Measurements from ENCODE around the gene COASY. TPM values are rescaled to one million over a fixed set of nuclear protein-coding genes. Genes with fewer than 3 reads are reported as not detected.

COASY gene
- total RNA-seq, 1 experiment from 2014 or later: 71.5 TPM

DNA sequence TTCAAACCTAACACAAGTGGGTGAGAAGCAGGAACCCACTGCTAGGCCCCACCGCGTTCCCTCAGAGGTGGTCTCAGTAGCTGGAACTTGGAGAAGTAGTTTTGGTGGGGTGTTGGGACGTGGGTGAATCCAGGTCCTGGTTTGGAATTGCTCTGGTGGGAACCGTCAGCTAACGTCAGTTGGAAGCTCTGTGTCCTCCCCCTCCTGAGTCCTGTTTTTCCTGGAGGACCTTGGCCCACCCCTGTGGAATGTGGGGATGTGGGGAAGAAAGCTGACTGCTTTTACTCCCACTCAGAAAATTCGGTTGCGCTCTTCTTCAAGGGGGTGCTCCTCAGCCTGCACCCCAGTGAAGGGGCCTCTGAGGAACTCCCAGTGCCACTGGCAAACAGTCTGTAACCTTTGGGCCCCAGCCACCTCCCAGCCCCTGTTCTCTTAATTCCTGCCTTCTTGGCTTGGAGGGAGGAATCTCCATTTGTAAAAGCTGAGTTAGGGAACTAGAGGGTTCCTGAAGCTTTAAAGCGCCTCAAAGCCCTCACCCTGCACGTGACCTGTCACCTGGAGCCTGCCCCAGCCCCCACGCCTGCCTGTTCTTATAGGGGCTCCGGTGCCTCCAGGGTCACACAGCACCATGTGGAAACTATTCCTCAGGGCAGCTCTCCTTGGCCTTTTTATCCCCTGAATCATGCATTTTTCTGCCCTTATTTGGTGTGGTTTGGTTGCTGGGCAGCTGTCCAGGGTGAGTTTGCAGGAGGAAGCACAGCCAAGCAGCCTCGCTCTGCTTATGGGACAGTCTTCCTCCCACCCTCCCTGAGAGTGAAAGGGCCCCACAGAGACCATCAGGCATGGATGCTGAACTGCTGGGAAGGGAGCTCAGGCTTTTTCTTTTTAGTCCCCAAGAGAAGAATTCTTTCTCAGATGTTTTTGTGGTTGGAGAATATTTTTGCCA is 42.1 kb upstream of the COASY start:
- no peak for TF ChIP-seq EZH2 (IDR thresholded peaks at IDR 0.05; ENCODE audit: borderline replicate concordance, low read depth, low read length, poor library complexity, severe bottlenecking)
- TF ChIP-seq, protein P1, sequence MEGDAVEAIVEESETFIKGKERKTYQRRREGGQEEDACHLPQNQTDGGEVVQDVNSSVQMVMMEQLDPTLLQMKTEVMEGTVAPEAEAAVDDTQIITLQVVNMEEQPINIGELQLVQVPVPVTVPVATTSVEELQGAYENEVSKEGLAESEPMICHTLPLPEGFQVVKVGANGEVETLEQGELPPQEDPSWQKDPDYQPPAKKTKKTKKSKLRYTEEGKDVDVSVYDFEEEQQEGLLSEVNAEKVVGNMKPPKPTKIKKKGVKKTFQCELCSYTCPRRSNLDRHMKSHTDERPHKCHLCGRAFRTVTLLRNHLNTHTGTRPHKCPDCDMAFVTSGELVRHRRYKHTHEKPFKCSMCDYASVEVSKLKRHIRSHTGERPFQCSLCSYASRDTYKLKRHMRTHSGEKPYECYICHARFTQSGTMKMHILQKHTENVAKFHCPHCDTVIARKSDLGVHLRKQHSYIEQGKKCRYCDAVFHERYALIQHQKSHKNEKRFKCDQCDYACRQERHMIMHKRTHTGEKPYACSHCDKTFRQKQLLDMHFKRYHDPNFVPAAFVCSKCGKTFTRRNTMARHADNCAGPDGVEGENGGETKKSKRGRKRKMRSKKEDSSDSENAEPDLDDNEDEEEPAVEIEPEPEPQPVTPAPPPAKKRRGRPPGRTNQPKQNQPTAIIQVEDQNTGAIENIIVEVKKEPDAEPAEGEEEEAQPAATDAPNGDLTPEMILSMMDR (conservative IDR thresholded peaks at IDR 0.05; ENCODE audit: low read depth, low read length): no peak
- Histone ChIP-seq H3K27me3 (replicated peaks; ENCODE audit: insufficient read depth, low read depth, low read length, poor library complexity) (no peaks in the 10 kb centered on the region), H3K9me3 (ENCODE audit: low read depth, low read length, poor library complexity, severe bottlenecking) (no peaks in the 10 kb centered on the region), H3K36me3 (ENCODE audit: insufficient read depth, low read length, poor library complexity, severe bottlenecking) (no peaks in the 10 kb centered on the region), H3K27ac (ENCODE audit: low read depth, low read length, poor library complexity, severe bottlenecking) (peak overlapping the region; percentile 63), H3K4me3 (ENCODE audit: low read depth, low read length, poor library complexity, severe bottlenecking) (no peak overlapping the region), H3K4me1 (ENCODE audit: insufficient read depth, low read length, poor library complexity, severe bottlenecking) (peaks cover 29% of the 10 kb centered on the region)
- ChIA-PET POLR2A (ENCODE audit: low non-redundant PET) (no interaction called here), CTCF (no interaction called here)
- intact Hi-C loops (cut with micrococcal nuclease; ENCODE audit: unreplicated experiment): loop anchor here (5.0 to 10.0 kb wide), 2 partner anchors 113 to 205 kb away; no protein-coding TSS in a partner anchor
- peak; percentile 22 for DNase-seq (ENCODE audit: low spot score)
- no TSS peak for BruUV-seq (replicated peaks)

DNA sequence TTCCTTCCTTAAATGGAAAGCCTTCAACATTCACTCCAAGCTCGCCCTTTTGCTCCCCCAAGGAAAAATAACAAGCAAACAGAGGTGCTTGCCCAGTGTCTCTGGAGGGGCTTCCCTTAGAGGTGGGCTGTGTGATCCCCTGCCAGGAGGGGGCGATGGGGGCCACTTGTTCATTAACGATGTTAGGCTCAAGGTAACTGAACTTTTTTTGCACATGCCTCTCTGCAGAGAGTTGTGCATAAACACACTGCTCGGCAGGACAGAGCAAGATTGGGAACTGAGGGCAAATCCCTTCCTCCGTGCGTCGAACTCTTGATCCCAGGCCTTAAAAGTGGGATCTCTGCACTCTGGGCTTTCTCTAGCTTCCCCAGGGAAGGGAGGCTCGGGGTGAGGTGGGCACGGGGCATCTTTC is 41.4 kb upstream of the COASY start:
- peaks cover 29% of the 10 kb centered on the region for H3K4me1 ChIP-seq (ENCODE audit: insufficient read depth, low read length, poor library complexity, severe bottlenecking)
- CTCF ChIA-PET: no interaction called here
- TF ChIP-seq, protein P1 (conservative IDR thresholded peaks at IDR 0.05; ENCODE audit: low read depth, low read length): 0 out of 2 replicates have a peak, but pooled peaks have one; percentile 22
- TF ChIP-seq EZH2 (IDR thresholded peaks at IDR 0.05; ENCODE audit: borderline replicate concordance, low read depth, low read length, poor library complexity, severe bottlenecking): no peak
- no TSS peak for BruUV-seq (replicated peaks)
- H3K27me3 ChIP-seq (replicated peaks; ENCODE audit: insufficient read depth, low read depth, low read length, poor library complexity): no peaks in the 10 kb centered on the region
- DNase-seq (ENCODE audit: low spot score): no peak
- peak overlapping the region; percentile 63 for H3K27ac ChIP-seq (ENCODE audit: low read depth, low read length, poor library complexity, severe bottlenecking)
- no peak overlapping the region for H3K4me3 ChIP-seq (ENCODE audit: low read depth, low read length, poor library complexity, severe bottlenecking)
- no peaks in the 10 kb centered on the region for H3K9me3 ChIP-seq (ENCODE audit: low read depth, low read length, poor library complexity, severe bottlenecking)
- POLR2A ChIA-PET (ENCODE audit: low non-redundant PET): interaction anchor here (0.6 kb wide), 1 partner anchor 20 kb away, joined by 4 read pairs; no protein-coding TSS in a partner anchor
- H3K36me3 ChIP-seq (ENCODE audit: insufficient read depth, low read length, poor library complexity, severe bottlenecking): no peaks in the 10 kb centered on the region
- intact Hi-C loops (cut with micrococcal nuclease; ENCODE audit: unreplicated experiment): loop anchor here (10.0 kb wide), 1 partner anchor 206 kb away; no protein-coding TSS in a partner anchor

DNA sequence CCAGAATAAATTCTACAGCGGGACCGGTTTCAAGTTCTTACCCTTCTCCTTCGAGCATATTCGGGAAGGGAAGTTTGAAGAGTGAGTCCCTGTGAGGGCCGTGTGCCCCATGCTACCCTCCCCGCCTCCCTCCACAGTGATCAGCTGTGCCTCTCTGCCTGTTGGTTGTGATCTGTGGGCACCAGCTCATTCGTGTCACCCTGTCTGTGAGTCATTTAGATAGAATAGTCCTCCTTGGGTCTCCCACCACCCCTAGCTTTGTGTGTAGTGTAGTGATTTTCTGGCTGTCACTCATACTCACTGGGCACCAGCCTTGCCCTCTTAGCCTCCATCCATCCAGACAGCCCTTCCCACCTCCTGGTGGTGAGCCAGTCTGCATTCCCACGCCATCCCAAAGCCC is 40.9 kb upstream of the COASY start:
- intact Hi-C loops (cut with micrococcal nuclease; ENCODE audit: unreplicated experiment): loop anchor here (10.0 kb wide), 1 partner anchor 206 kb away; no protein-coding TSS in a partner anchor
- Histone ChIP-seq H3K4me1 (ENCODE audit: insufficient read depth, low read length, poor library complexity, severe bottlenecking) (peaks cover 29% of the 10 kb centered on the region), H3K4me3 (ENCODE audit: low read depth, low read length, poor library complexity, severe bottlenecking) (no peak overlapping the region), H3K36me3 (ENCODE audit: insufficient read depth, low read length, poor library complexity, severe bottlenecking) (no peaks in the 10 kb centered on the region), H3K27ac (ENCODE audit: low read depth, low read length, poor library complexity, severe bottlenecking) (no peak overlapping the region), H3K9me3 (ENCODE audit: low read depth, low read length, poor library complexity, severe bottlenecking) (no peaks in the 10 kb centered on the region), H3K27me3 (replicated peaks; ENCODE audit: insufficient read depth, low read depth, low read length, poor library complexity) (no peaks in the 10 kb centered on the region)
- DNase-seq (ENCODE audit: low spot score): no peak
- ChIA-PET CTCF (no interaction called here), POLR2A (ENCODE audit: low non-redundant PET) (interaction anchor here (0.6 kb wide), 1 partner anchor 19 kb away, joined by 4 read pairs; no protein-coding TSS in a partner anchor)
- TF ChIP-seq, protein P1 (conservative IDR thresholded peaks at IDR 0.05; ENCODE audit: low read depth, low read length): no peak
- no TSS peak for BruUV-seq (replicated peaks)
